Keratinocyte (primary cell): ENCODE results near the gene CCM2. TPM values are rescaled to one million over a fixed set of nuclear protein-coding genes. Genes with fewer than 3 reads are reported as not detected.
A peak's percentile ranks its signal among the peaks of the same experiment; 100 is the strongest.

Experiments used
- DNase-seq: peaks from one replicate; pipeline ENCODE4 v3.0.0-alpha.2; 2011; ENCODE audit warnings: low read depth, missing footprints, low spot score
- FAIRE-seq: peaks from 2 replicates; lab custom pipeline; 2011; peaks lifted over from hg19 to GRCh38; lab: Jason Lieb, UNC
- H2AFZ ChIP-seq: 2 replicates; pipeline ENCODE4 v1.6.0; 2012; ENCODE audit warnings: low read length, control low read depth, inconsistent platforms; ENCODE audit not compliant: control insufficient read depth
- H3K27ac ChIP-seq: 2 replicates; pipeline ENCODE4 v1.5.1; 2011; ENCODE audit warnings: low read length; ENCODE audit not compliant: control insufficient read depth, insufficient read depth
- H3K27me3 ChIP-seq: 3 replicates; pipeline ENCODE4 v1.6.0; 2011; ENCODE audit warnings: low read length; ENCODE audit not compliant: control insufficient read depth, insufficient read depth; ENCODE audit errors: extremely low read depth
- H3K36me3 ChIP-seq, 2 experiments: 2 replicates in 1 of 2; 3 replicates in 1 of 2; pipeline ENCODE4 v1.5.1; 2011; ENCODE audit warnings: low read length in 2 of 2, mild to moderate bottlenecking in 1 of 2; ENCODE audit not compliant: control insufficient read depth in 2 of 2, insufficient read depth in 2 of 2; ENCODE audit errors: extremely low read depth in 1 of 2
- H3K4me1 ChIP-seq: 3 replicates; pipeline ENCODE4 v1.5.1; 2011; ENCODE audit warnings: low read length; ENCODE audit not compliant: control insufficient read depth, insufficient read depth; ENCODE audit errors: extremely low read depth
- H3K4me2 ChIP-seq: 3 replicates; pipeline ENCODE4 v1.6.0; 2011; ENCODE audit warnings: low read depth, low read length; ENCODE audit not compliant: control insufficient read depth, insufficient read depth; ENCODE audit errors: extremely low read depth
- H3K4me3 ChIP-seq, 3 experiments: fragments of 200-600 bp in 1 of 3; sonication (generic) in 1 of 3; 2 replicates in 2 of 3; 3 replicates in 1 of 3; pipeline ENCODE4 v1.5.1; 2011 to 2016; ENCODE audit warnings: low read length in 3 of 3, mild to moderate bottlenecking in 3 of 3, control low read depth in 2 of 3, inconsistent platforms in 1 of 3, low read depth in 1 of 3, mixed read lengths in 1 of 3, mixed run types in 1 of 3, moderate library complexity in 1 of 3; ENCODE audit not compliant: control insufficient read depth in 2 of 3, insufficient read depth in 2 of 3; ENCODE audit errors: extremely low read depth in 1 of 3
- H3K79me2 ChIP-seq: 2 replicates; pipeline ENCODE4 v1.6.0; 2012; ENCODE audit warnings: low read length; ENCODE audit not compliant: control insufficient read depth, insufficient read depth
- H3K9ac ChIP-seq: 3 replicates; pipeline ENCODE4 v1.6.0; 2011; ENCODE audit warnings: low read length; ENCODE audit not compliant: control insufficient read depth, insufficient read depth; ENCODE audit errors: extremely low read depth
- H3K9me1 ChIP-seq: 3 replicates; pipeline ENCODE4 v1.6.0; 2011; ENCODE audit warnings: low read length; ENCODE audit not compliant: control insufficient read depth, insufficient read depth; ENCODE audit errors: extremely low read depth
- H3K9me3 ChIP-seq: 2 replicates; pipeline ENCODE4 v1.5.1; 2012; ENCODE audit warnings: low read depth, low read length; ENCODE audit not compliant: control insufficient read depth
- H4K20me1 ChIP-seq: 3 replicates; pipeline ENCODE4 v1.6.0; 2011; ENCODE audit warnings: low read length; ENCODE audit not compliant: control insufficient read depth, insufficient read depth; ENCODE audit errors: extremely low read depth
- CTCF ChIP-seq, 3 experiments: IDR thresholded peaks in 1 of 3; conservative IDR thresholded peaks in 1 of 3; optimal IDR thresholded peaks in 1 of 3; 2 replicates in 2 of 3; 3 replicates in 1 of 3; pipeline versions ENCODE3 to v1.5.1; 2011; ENCODE audit warnings: low read length in 3 of 3, mild to moderate bottlenecking in 3 of 3, moderate library complexity in 2 of 3, control low read depth in 1 of 3, inconsistent platforms in 1 of 3; ENCODE audit not compliant: insufficient read depth in 2 of 3; ENCODE audit errors: extremely low read depth in 1 of 3
- EZH2 ChIP-seq: IDR thresholded peaks from one replicate; pipeline ENCODE4 v1.6.1; 2012; ENCODE audit warnings: inconsistent platforms, mild to moderate bottlenecking, low read length, moderate library complexity
- dilution Hi-C: fragments of 300-500 bp; cut with MboI; formaldehyde crosslinking; loops from one replicate; pipeline ENCODE4 v1.7.0; 2020; ENCODE audit warnings: low sequenced_read_pairs; ENCODE audit not compliant: extremely low pct_ligation_motif_present
- polyA plus RNA-seq, 5 experiments: library from polyadenylated mRNA; depleted of rRNA in 3 of 5; stranded (reverse) in 3 of 5; stranded (forward) in 1 of 5; unstranded in 1 of 5; fragments of >200 nt; gene quantifications; 1 replicate in 1 of 5; 2 replicates in 3 of 5; 3 replicates in 1 of 5; pipeline versions ENCODE4 v1.2.1 to v1.2.3, GENCODE V29; 2011 to 2012; ENCODE audit warnings: missing spikeins in 2 of 5, low read depth in 1 of 5, low replicate concordance in 1 of 5

CCM2 gene
- polyA plus RNA-seq, 1 donor (not counting 4 experiments of a cell fraction or from before 2014, with no cell fraction given) = 44.8 TPM

GRCh38 chr7:44982535-44982923, 17.5 kb upstream of the CCM2 start:
- TF ChIP-seq CTCF (optimal IDR thresholded peaks at IDR 0.05 in 1 of 3, IDR thresholded peaks at IDR 0.05 in 1 of 3, conservative IDR thresholded peaks at IDR 0.05 in 1 of 3; ENCODE audit: extremely low read depth in 1 of 3, insufficient read depth in 2 of 3, low read length in 3 of 3) = no peak
- TF ChIP-seq EZH2 = no peak
- no peak overlapping the region for H3K9ac ChIP-seq
- H4K20me1 ChIP-seq = peaks cover 20% of the 10 kb centered on the region
- FAIRE-seq = no peak
- no peak for DNase-seq
- no peaks in the 10 kb centered on the region for H3K9me1 ChIP-seq
- no peaks in the 10 kb centered on the region for H3K27me3 ChIP-seq
- peaks cover 47% of the 10 kb centered on the region for H3K4me1 ChIP-seq
- H3K4me3 ChIP-seq = no peak overlapping the region
- peaks cover 21 to 38% of the 10 kb centered on the region in 2 experiments for H3K36me3 ChIP-seq
- peaks cover 39% of the 10 kb centered on the region for H3K79me2 ChIP-seq
- H3K9me3 ChIP-seq = no peaks in the 10 kb centered on the region
- dilution Hi-C loops = no loop called here
- H3K27ac ChIP-seq = no peak overlapping the region
- no peak overlapping the region for H2AFZ ChIP-seq
- no peak overlapping the region for H3K4me2 ChIP-seq

- Histone ChIP-seq H3K36me3 (peaks cover 21 to 38% of the 10 kb centered on the region in 2 experiments), H3K79me2 (peaks cover 39% of the 10 kb centered on the region), H3K4me1 (peaks cover 42% of the 10 kb centered on the region), H3K4me3 (no peak overlapping the region), H3K9me3 (no peaks in the 10 kb centered on the region), H2AFZ (no peak overlapping the region), H3K9ac (no peak overlapping the region), H4K20me1 (peaks cover 20% of the 10 kb centered on the region), H3K9me1 (no peaks in the 10 kb centered on the region), H3K4me2 (no peak overlapping the region), H3K27ac (peak overlapping the region; percentile 11), H3K27me3 (no peaks in the 10 kb centered on the region)
- DNase-seq = no peak
- FAIRE-seq = no peak
- TF ChIP-seq EZH2 (no peak), CTCF (optimal IDR thresholded peaks at IDR 0.05 in 1 of 3, IDR thresholded peaks at IDR 0.05 in 1 of 3, conservative IDR thresholded peaks at IDR 0.05 in 1 of 3; ENCODE audit: extremely low read depth in 1 of 3, insufficient read depth in 2 of 3, low read length in 3 of 3) (no peak)
- dilution Hi-C loops = no loop called here
Observed at GRCh38 chr7:44982970-44983369, 17.0 kb upstream of the CCM2 start.
